ENCODE data around the gene THSD7B. TPM values are rescaled to one million over a fixed set of nuclear protein-coding genes. Genes with fewer than 3 reads are reported as not detected.

Gene THSD7B
- total RNA-seq, 1 donor: 0.36 TPM

DNA sequence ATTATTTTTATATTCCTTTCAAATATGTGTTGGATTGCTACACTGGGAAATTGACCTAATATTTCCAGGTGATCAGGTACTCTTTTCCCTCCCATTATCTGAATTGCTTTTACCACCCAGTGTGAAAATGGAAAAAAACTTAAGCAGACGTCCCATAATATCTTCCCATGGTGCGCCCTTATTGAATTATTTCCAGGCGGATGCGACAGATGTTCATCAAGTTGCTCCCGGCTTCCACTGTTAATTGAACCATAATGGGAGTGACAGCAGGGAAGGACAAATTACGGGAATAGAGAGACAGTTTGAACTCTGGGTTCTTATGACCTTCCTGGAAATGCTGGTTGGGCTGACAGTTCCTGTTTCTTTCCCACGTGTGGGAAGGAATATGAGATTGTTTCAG, 93.3 kb downstream of the THSD7B start:
- H3K4me3 ChIP-seq (ENCODE audit: low read depth, low read length): no peak overlapping the region
- TF ChIP-seq, protein P1, sequence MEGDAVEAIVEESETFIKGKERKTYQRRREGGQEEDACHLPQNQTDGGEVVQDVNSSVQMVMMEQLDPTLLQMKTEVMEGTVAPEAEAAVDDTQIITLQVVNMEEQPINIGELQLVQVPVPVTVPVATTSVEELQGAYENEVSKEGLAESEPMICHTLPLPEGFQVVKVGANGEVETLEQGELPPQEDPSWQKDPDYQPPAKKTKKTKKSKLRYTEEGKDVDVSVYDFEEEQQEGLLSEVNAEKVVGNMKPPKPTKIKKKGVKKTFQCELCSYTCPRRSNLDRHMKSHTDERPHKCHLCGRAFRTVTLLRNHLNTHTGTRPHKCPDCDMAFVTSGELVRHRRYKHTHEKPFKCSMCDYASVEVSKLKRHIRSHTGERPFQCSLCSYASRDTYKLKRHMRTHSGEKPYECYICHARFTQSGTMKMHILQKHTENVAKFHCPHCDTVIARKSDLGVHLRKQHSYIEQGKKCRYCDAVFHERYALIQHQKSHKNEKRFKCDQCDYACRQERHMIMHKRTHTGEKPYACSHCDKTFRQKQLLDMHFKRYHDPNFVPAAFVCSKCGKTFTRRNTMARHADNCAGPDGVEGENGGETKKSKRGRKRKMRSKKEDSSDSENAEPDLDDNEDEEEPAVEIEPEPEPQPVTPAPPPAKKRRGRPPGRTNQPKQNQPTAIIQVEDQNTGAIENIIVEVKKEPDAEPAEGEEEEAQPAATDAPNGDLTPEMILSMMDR (IDR thresholded peaks at IDR 0.05; ENCODE audit: insufficient read depth, low read length): no peak
- no peak for DNase-seq (ENCODE audit: low read depth)

DNA sequence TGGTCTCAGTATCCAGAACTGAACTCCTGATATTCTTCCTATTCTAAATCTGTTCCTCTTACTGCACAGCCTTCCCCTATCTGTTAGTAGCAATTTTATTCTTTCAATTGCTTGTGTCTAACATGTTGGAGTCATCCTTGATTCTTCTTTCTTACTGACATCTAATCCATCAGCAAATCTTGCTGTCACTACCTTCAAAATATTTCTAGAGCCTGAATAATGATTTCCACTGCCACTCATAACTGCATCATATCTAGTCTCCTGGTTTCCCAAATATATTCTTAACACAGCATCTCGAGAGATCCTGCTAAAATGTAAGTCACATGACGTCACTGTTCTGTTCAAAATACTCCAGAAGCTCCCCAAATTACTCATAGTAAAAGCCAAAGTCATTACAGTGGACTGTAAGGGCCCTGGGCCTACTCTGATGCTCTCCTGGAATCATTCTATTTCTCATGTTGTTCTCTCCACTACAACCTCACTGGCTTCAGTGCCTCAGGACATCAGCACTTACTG, 95.2 kb downstream of the THSD7B start:
- no peak overlapping the region for H3K4me3 ChIP-seq (ENCODE audit: low read depth, low read length)
- no peak for DNase-seq (ENCODE audit: low read depth)
- TF ChIP-seq, protein P1 (IDR thresholded peaks at IDR 0.05; ENCODE audit: insufficient read depth, low read length): no peak

DNA sequence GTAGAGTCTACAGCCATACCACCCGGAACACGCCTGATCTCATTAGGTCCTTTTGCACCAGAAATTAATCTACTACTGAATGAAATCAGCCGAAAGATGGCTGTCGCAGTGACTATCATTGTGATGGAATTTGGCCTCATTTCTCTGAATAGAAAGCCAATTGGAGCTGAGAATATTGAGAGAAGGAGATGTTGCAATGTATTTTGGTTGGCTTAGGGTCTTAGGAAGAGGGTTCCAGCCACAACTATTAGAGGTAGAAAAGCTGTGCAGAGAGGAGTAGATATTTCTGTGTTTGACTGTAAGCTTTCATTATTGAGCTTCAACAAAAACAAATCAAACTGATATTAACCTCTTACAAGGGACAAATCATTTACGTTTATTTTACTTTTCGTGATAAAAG, 98.1 kb downstream of the THSD7B start:
- no peak overlapping the region for H3K4me3 ChIP-seq (ENCODE audit: low read depth, low read length)
- TF ChIP-seq, protein P1 (IDR thresholded peaks at IDR 0.05; ENCODE audit: insufficient read depth, low read length): no peak

DNA sequence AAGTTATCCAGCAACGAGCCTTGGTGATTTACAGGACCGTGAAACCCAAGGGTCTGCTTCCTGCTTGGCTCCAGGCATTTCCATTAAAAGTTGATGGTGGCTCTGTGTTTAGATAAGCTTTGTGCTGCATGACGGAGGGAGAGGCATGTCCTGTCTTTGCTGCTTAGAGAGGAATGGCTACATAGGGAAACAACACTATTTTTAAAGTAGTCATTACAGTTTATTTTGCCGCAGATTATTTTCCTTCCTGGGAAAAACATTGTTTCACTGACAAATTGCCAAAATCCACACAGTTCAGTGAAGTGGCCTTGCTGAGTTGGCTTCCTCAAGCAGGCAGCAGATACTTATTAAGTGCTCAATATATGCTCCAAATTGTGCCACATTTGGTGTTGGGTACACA, 98.5 kb downstream of the THSD7B start:
- TF ChIP-seq, protein P1 (IDR thresholded peaks at IDR 0.05; ENCODE audit: insufficient read depth, low read length): no peak
- no peak for DNase-seq (ENCODE audit: low read depth)
- H3K4me3 ChIP-seq (ENCODE audit: low read depth, low read length): no peak overlapping the region

More for the DNA sequence above, 98.1 kb downstream of the THSD7B start:
- no peak for DNase-seq (ENCODE audit: low read depth)

DNA sequence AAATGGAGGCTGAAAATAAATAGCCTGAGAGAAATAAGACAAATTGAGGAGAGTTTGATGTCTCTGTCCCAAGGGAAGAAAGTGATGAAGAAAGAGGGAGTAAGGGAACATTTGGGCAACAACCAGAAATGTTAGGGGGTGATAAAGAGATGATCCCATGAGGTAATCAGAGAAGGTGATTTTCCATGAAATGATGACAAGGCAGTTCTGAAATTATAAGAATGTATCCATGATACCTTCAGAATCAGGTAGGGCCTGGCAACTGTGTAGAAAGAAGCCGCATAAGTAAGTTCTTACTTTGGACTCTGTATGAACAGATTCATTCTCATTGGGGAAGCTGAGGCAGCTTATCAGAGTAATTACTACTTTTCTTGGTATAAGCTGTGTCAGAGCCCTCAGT, 106.1 kb downstream of the THSD7B start:
- TF ChIP-seq, protein P1 (IDR thresholded peaks at IDR 0.05; ENCODE audit: insufficient read depth, low read length): no peak
- no peak for DNase-seq (ENCODE audit: low read depth)
- H3K4me3 ChIP-seq (ENCODE audit: low read depth, low read length): no peak overlapping the region

DNA sequence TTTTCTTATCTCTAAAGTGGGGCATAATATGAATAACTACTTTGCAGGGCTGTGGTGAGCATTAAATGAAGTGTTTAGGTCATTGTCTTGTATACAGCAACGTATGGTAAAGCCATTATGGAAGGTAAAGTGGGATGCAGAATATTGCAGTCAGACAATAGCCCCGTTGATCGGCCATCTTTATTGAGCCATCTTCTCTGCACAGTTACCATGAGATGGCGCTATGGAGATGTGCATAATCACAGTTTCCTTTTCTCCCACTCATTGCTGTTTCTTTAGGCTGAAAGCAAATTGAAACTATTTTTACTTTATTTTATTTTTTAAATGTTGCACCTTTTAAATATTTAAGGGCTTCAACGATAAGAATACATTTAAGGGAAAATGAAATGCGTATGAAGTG, 108.9 kb downstream of the THSD7B start:
- TF ChIP-seq, protein P1 (IDR thresholded peaks at IDR 0.05; ENCODE audit: insufficient read depth, low read length): no peak
- peak; percentile 0 for DNase-seq (ENCODE audit: low read depth)
- H3K4me3 ChIP-seq (ENCODE audit: low read depth, low read length): no peak overlapping the region

DNA sequence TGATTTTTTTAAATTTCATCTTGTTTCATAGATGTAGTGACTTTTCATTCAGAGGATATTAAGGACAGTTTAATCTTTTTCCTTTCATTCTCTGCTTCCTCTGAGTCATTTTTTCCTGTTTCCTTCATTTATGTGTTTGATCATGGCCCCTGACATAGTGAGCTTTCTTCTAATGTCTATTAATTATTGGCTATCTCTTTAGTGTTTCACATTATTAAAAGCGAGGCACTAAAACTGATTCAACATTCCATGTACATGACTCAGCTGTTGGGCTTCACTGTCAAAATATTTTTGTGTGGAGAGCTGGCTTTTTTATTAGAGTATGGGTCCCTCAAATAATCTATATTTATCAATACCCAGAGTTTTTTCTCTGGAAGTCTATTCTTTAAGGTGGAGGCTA, 125.8 kb downstream of the THSD7B start:
- no peak for DNase-seq (ENCODE audit: low read depth)
- TF ChIP-seq, protein P1 (IDR thresholded peaks at IDR 0.05; ENCODE audit: insufficient read depth, low read length): no peak
- H3K4me3 ChIP-seq (ENCODE audit: low read depth, low read length): no peak overlapping the region

All from fibroblast of the aortic adventitia (primary cell).